HG02885 (cell line): ENCODE results near the gene NUDCD3.

Experiments used
- ATAC-seq: cut with Tn5 transposase; IDR thresholded peaks from one replicate; pipeline ENCODE4 v1.9.1; 2021; ENCODE audit warnings: mild to moderate bottlenecking; ENCODE audit not compliant: unreplicated experiment, poor library complexity

Gene NUDCD3

GRCh38 chr7:44388089-44388970, 102.1 kb downstream of the NUDCD3 start:
- no peak for ATAC-seq

DNA sequence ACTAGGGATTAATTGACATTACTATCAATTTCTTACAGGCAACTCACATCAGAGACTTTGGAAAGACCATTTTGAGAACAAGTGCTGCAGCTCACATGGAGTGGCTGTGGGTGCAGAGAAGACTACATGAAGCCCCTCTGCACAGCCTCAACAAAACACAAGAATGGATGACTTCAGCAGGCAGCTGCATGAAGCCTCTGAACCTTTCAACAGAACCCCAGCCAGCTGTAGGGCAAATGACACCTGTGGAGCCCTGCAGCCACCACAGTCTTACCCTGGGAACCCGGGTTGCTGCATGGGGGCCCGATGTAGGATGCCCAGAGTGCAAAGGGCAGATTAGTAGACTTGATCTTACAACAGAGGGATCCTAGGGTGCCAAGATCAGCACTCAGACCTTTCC, 103.1 kb downstream of the NUDCD3 start:
- ATAC-seq = no peak

- ATAC-seq = no peak
These were observed 104.1 kb downstream of the NUDCD3 start for GRCh38 chr7:44386139-44386913.

DNA sequence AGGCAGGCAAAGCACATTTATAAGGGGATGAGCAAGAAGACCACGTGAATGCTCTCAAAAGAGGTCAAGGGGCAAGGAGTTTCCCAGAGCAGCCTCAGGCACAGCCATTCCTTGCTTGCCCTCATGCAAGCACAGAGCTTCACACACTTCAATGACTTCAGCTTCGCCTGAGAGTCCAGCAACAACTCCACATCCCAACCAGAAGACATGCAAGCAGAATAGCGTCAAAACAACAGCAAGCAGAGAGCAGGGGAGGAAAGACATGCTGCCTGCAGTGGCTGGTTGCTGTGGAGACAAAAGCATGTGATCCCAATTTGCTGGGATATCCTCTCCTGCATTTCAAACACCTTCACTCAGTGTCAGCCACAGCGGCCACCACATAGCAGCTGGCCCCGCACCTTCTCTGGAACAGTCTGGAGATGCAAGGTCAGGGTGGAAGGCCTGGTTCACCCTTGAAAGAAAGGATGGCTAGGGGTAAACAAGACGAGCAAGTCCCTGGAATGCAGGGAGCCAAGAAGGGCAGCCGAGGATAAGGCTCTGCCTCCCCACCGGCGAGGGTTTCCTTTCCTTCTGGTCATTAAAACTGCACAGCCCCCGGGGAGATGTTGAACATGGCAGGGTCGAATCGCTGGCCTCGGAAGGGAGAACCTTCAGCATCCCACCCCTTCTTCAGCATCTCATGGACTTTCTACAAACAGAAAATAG, 104.9 kb downstream of the NUDCD3 start:
- ATAC-seq = no peak

DNA sequence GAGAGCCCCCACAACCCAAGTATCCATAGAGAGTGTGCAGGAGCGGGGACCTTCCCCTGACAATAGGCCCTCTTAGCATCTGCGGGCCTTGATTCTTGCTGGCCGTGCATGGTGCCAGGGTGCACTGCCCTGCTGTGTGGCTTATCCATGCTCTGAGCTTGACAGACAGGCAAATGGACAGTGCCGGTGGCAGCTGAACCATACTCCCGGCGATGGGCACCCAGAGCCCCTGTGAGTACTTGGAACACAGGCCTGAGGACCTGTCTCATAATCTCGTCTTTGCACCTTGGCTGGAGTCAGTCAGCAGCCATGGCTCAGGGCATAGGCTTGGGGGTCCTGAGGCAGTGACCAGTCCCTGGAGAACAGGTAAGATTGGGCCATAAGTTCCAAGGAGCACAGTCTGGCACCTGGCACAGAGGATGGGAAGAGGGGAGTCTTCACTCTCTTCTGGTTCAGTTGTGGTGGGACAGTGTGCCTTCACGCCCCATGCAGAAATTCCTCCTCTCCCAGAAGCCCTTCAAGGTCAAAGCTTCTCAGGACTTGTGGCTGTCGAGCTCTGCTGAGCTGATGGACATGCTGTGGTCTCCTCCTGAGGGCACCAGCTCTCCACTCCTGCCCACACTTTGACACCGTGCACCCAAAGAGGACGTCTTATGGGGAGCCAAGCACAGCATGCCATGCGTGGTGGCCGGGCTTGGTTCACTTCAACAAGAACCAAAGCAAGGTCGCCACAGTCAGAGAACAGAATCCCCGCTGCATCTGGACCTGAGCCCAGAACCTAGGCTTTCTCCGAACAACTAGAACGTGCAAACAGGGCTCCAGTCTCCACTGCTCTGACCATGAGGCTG, 105.6 kb downstream of the NUDCD3 start:
- no peak for ATAC-seq

- ATAC-seq = no peak
These were observed 106.9 kb downstream of the NUDCD3 start for GRCh38 chr7:44383566-44383965.

DNA sequence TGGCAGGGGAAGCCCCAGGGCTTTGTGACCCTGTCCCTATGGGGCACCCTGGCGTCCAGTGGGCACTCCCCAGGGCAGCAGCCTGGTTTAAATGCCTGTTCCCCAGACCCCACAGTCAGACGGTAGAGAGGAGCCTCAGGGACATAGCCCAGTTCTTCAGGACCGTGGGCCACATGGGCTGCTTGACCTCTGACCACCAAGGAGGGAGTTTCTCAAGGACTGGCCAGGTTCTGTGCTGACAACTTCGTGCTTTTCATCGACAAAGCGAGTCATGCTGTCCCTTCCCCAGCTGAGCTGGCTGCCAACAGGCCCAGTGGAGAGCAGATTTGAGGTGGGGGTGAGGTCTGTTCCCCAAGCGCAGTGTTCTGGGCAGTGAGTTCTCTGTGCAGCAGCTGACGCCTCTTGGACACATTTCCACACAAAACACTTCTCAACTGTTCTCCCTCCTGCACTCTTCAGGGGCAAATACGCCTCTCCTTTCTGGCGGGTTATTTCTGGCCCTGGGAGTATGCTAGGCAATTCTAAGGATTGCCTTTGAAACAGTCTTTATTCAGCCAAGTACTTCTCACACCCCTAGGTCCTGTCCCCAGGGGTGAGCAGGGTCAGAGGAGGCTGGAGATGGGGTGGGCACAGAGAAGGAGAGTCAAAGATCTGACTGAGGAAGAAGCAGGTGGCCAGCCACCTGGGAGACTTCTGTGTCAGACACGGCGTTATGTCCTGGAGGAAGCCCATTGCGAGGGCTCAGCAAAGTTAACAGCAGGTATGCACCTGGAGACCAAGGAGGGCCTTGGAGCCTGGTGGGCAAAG, 107.8 kb downstream of the NUDCD3 start:
- ATAC-seq = no peak

GRCh38 chr7:44381494-44382220, 108.8 kb downstream of the NUDCD3 start:
- ATAC-seq = no peak

DNA sequence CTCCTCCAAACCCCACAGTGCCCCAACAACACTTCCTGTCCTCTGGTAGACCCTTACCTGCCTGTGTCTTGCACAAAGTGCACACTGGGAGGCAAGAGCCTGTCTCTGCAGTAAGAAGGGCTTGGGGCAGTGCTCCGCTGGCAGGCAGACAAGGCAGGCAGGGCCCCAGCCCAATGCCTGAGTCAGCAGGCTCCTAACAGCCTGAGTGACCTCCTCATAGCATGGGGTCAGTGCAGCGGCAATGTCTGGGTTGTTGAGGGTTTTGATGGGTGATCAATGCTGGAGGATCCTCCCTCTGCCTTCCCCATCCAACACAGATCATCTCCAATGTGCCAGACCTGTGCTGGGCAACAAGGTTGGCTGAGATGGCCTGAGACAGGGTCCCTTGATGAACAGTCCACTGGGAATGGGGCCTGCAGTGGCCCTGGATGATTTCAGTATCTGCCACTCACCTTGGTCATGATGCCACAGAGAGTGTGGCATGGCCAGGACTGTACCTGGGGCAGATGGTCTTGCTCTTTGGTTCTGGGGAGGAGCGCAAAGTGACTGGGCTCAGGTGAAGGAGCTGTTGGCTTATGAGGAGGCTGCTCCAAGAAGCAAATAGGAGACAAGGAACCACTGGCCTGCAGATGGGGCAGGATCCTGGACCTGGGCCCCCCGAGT, 109.5 kb downstream of the NUDCD3 start:
- no peak for ATAC-seq

DNA sequence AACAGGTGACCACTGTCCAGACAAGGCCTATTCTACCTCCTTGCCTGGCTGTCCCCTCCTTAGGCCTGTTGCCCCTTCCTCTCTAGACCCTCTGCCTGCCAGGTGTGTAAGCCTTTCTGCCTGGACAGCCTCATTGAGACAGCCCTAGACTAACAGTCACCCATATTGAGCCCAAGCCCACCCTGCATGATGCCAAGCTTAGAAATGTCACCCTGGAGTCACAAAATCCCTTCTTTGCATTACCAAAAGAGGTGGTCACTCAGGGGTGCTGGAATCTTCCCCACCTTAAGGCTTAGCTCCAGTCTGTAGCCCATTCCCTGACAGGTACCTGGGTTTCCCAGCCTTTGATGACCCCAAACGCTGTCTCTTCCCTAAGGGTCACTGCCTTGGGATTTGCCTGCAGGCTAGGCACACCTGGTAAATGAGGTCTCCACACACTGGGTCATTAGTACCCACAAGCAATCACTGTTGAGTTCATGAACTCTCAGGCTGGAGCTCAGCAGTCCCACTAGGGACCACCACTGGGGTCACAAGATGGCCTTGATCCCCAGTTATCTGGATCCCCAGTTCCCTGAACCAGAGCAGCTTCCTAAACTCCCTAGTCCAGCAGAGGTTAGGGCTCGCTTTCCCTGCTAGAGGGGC, 110.1 kb downstream of the NUDCD3 start:
- ATAC-seq = no peak

GRCh38 chr7:44379366-44380188, 110.9 kb downstream of the NUDCD3 start:
- ATAC-seq = no peak

DNA sequence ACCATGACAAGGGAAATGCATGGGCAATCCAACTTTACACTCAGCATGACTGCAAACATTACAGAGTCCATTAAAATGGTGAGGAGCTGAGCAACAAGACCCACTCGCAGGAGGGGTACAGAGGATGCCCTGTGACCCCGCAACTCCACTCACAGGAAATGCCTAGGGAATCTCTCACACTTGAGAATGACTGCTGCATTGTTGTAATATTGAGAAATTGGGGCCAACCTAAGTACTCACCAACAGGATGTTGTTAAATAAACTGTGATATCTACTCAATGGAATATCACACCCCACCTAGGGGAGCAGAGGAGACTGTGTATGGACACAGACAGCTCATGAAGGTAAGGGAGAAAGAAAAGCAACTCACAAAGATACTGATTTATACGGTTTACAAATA, 111.7 kb downstream of the NUDCD3 start:
- ATAC-seq = no peak

GRCh38 chr7:44377681-44378421, 112.6 kb downstream of the NUDCD3 start:
- peak; percentile 78 for ATAC-seq

DNA sequence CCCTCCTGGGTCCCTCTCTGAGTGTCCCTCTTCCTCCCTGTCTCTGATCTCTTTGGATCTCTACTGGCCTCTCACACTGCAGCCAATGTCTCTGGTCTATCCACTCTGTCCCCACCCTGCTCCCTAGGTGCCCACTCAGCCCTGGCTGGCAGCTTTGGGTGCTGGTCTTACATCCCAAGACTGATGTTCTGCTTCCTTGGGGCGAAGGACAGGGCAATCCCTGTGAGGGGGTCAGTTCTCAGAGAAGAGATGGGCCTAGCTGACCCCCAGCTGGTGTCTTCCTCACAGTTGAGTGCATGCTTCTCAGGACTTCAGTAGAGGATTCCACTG, 113.4 kb downstream of the NUDCD3 start:
- no peak for ATAC-seq

DNA sequence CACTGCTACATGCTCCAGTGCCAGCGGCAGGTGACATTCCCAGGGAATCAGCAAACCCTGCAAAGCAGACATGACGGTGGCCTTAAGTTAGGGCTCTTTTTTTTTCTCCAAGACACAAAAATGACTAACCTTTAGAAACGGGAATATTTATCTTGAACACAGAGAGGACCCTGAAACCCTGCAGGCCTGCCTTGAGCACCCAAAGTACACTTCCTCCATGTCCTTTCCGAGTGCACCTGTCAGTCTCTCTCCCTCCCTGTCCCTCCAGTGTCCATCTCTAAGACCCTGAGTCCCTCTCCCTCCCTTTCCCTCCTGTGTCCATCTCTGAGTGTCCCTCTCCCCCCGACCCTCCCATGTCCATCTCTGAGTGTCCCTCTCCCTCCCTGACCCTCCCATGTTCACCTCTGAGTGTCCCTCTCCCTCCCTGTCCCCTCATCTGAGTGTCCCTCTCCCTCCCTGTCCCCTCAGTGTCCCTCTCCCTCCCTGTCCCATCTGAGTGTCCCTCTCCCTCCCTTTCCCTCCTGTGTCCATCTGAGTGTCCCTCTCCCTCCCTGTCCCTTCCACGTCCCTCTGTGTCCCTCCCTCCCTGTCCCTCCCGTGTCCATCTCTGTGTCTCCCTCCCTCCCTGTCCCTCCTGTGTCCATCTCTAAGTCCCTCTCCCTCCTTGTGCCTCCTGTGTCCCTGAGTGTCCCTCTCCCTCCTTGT, 113.9 kb downstream of the NUDCD3 start:
- no peak for ATAC-seq

DNA sequence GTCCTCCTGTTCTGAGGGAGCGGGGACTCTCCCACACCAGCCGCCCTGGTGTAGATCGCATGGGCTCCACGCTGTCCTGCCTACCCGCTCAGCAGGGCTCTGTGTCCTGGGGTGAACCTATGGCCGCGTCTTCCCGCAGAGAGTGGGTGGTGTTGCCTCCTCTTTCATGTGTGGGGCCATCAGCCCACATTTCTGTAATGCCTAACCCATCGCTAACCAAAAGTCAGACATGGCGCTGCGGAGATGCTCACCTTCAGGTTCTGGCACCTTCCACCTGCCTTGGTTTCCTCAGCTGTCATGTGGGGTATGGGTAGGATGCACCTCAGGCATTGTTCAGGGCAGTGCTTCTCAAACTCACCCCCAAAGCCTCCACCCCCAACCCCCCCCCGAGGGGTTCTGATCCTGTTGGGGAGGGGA, 114.5 kb downstream of the NUDCD3 start:
- ATAC-seq = no peak
